GM12875 (cell line): ENCODE results near the gene FAM187B.
"Not testable (repeated sequence)": the region's sequence is repeated elsewhere in the genome, so short reads cannot be mapped to it uniquely, and the experiment has no call there.

Experiments used
- H3K4me3 ChIP-seq: one replicate; pipeline ENCODE4 v1.5.1; 2011; ENCODE audit warnings: low read depth, low read length, control low read depth
- TF ChIP-seq, protein P1 (sequence below): IDR thresholded peaks from 2 replicates; pipeline ENCODE4 v1.5.1; 2011; ENCODE audit warnings: low read depth, mild to moderate bottlenecking, control low read depth, inconsistent platforms, low read length, moderate library complexity, borderline replicate concordance; ENCODE audit not compliant: insufficient read depth

FAM187B gene

DNA sequence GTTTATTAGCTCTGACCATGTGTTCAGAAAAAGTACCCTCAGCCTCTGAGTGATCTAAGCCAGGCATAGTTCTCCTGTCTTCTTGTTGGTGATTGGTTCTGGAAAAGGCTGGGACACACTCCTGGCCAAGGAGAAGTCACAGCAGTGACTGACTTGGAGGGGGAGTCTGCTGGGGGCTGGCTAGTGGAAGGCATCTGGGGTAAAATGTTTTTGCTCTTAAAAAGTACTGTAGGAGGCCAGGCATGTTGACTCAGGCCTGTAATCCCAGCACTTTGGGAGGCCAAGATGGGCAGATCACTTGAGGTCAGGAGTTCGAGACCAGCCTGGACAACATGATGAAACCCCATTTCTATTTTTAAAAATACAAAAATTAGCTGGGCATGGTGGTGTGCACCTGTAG is 21.7 kb downstream of the FAM187B start:
- H3K4me3 ChIP-seq: no peak overlapping the region
- TF ChIP-seq, protein P1, sequence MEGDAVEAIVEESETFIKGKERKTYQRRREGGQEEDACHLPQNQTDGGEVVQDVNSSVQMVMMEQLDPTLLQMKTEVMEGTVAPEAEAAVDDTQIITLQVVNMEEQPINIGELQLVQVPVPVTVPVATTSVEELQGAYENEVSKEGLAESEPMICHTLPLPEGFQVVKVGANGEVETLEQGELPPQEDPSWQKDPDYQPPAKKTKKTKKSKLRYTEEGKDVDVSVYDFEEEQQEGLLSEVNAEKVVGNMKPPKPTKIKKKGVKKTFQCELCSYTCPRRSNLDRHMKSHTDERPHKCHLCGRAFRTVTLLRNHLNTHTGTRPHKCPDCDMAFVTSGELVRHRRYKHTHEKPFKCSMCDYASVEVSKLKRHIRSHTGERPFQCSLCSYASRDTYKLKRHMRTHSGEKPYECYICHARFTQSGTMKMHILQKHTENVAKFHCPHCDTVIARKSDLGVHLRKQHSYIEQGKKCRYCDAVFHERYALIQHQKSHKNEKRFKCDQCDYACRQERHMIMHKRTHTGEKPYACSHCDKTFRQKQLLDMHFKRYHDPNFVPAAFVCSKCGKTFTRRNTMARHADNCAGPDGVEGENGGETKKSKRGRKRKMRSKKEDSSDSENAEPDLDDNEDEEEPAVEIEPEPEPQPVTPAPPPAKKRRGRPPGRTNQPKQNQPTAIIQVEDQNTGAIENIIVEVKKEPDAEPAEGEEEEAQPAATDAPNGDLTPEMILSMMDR: no peak

DNA sequence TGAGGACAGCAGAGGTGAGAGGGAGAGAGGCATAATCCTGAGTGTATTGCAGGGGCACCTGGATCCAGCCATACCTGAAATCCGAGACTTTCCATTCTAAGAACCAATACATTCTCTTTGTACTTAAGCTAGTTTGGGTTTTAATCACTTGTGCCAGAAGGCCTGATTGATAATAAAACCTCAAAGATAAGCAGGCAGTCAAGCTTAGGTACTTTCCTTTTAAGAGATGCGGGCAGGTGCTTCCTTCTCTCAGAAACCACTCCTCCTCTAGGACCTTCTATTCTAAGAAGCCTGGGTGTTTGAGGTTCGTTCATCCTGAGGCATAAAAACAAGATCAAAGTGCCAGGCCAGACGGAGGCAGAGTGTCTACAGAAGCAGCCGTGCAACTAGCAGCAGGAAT is 22.2 kb downstream of the FAM187B start:
- TF ChIP-seq, protein P1: no peak
- peak overlapping the region; percentile 10 for H3K4me3 ChIP-seq

DNA sequence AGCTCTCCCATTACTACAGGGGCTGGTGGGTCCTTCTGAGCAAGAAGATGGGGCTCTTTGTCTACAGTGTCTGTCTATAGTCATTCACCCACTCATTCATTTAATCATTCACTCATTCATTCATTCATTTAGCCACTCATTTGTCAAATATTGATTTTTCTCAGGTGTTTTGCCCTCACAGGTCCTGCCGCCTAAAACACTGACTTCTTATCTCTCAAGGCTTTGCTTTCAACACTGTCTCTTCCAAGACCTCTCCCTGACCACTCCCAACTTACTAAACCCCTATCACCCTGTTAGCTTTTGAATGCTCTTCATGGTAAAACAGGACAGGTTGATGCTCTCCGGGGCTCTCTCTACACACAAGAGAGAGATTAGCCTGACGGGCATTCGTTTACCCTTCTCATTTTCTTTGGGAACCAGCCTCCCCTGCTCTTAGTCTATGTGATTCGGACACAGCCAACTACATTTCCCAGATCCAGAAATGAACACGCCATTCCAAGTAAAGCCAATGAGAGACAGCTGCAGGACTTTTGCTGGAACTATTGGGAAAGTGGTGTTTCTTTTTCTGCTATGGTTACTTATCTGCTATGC is 22.7 kb downstream of the FAM187B start:
- peak overlapping the region; percentile 44 for H3K4me3 ChIP-seq
- TF ChIP-seq, protein P1: no peak

DNA sequence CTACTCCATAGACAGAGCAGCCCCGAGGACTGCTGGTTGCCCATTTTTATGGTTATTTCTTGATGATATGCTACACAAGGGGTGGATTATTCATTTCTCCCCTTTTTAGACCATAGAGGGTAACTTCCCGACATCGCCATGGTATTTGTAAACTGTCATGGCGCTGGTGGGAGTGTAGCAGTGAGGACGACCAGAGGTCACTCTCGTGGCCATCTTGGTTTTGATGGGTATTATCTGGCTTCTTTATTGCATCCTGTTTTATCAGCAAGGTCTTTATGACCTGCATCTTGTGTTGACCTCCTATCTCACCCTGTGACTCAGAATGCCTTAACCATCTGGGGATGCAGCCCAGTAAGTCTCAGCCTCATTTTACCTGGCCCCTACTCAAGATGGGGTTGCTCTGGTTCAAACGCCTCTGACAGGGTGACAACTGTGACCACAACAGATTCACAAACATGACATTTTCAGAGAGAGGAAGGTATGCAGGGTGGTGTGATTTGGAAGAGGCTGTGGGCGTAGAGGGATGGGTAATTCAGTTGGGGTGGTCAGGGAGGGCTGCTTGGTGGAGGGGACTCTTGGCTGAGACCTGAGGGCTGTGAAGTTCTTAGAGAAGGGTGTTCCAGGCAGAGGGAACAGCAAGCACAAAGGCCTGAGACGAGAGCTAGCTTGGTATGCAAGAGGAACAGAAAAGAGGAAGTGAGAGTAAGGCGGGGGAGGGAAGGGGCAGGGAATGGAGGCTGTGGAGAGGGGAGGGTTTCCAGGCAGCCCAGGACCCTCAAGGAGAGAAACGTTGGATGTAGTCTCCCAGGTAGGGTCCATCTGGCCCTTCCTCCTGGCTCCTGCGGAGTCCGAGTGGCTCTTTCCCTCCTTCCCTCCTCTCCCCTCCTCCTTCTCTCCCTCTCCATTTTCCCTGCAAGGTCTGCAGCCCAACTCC is 23.5 kb downstream of the FAM187B start:
- TF ChIP-seq, protein P1: no peak
- H3K4me3 ChIP-seq: peak overlapping the region; percentile 44

DNA sequence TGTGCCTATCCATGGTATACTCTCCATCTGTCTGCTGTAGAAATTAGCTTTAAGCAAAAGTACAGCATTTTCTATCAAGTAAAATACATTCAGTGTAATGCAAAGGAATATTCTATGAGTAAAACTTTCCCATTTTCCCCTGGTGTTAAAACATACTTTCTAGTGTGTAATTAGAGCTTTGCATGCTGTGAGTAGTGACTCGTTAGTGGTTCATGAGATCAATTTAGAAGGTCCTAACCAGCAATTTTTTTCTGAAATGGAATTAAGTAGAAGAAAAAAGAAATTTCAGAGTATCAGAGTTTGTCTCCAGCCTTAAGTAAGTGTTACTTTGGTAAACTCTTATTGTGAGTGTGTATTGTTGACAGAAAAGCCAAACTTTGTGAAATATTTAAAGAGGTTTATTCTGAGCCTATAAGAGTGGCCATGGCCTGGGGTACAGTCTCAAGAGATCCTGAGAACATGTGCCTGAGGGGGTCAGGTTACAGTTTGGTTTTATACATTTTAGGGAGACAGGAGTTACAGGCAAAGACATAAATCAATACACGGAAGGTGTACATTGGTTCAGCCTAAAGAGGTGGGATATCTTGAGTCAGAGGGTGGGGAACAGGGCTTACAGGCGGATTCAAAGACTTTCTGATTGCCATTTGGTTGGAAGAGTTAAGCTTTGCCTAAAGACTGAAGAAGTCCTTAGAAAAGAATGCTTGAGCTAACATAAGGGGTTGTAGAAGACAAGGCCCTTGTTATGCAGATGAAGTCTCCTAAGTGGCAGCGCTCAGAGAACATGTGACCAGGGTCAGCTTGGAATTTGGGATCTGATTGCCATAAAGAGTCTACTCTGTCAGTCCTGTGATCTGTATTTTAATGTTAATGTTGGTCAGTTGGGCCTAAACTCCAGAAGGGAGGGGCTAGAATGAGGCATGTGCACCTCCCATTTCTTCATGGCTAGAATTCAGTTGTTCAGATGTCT is 25.5 kb downstream of the FAM187B start:
- H3K4me3 ChIP-seq: no peak overlapping the region
- TF ChIP-seq, protein P1: no peak

DNA sequence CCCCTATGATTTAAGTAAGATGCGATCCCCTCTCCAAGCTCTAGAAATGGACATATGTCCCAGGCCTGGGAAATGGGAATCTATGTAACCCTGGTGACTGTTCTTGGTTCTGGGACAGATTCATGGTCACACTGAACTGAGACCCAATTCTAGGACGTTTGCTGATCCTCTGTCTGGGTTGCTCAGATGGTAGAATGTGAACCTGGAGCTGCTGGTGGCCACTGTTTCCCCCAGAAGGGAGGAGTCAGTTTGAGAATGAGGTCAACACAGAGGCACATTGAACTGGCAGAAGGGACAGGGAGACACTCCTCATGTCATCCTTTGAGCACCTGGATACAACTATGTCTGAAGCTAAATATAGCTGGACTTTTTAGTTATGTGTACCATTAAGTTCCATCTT is 29.1 kb downstream of the FAM187B start:
- no peak overlapping the region for H3K4me3 ChIP-seq
- TF ChIP-seq, protein P1: no peak

DNA sequence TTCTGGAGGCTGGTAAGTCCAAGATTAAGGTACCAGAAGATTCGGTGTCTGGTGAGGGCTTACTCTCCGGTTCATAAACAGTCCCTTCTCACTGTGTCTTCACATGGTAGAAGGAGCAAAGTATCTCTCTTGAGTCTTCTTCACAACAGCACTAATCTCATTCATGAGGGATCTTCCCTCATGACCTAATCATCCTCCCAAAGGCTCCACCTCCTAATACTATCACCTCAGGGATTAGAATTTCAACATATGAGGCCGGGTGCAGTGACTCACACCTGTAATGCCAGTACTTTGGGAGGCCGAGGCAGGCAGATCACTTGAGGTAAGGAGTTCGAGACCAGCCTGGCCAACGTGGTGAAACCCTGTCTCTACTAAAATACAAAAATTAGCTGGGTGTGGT is 31.7 kb downstream of the FAM187B start:
- H3K4me3 ChIP-seq: not testable (repeated sequence)
